CD4-positive, alpha-beta T cell treated with Interleukin-4 for 4 hours (primary cell): Measurements from ENCODE around the gene SENP6.

Experiments used
- DNase-seq: peaks from one replicate; pipeline ENCODE4 v3.0.0-alpha.2; 2020

The SENP6 gene

GRCh38 chr6:75748743-75749538 lies 147.3 kb downstream of the SENP6 start, which contains the start of gene MYO6:
TSS of gene MYO6 (plus strand) at chr6:75749239. CDS start at chr6:75817548, 68,309 bp downstream.
- DNase-seq: peak; percentile 12

GRCh38 chr6:75751443-75751842 lies 149.8 kb downstream of the SENP6 start:
- DNase-seq: no peak

GRCh38 chr6:75752365-75752764 lies 150.7 kb downstream of the SENP6 start:
- DNase-seq: no peak

GRCh38 chr6:75755704-75756103 lies 154.0 kb downstream of the SENP6 start:
- DNase-seq: no peak

- DNase-seq: no peak
Observed at GRCh38 chr6:75757295-75757694, 155.6 kb downstream of the SENP6 start.

GRCh38 chr6:75758061-75758460 lies 156.4 kb downstream of the SENP6 start:
- DNase-seq: no peak

- no peak for DNase-seq
Observed at GRCh38 chr6:75759207-75759606, 157.5 kb downstream of the SENP6 start.

GRCh38 chr6:75760320-75760719 lies 158.6 kb downstream of the SENP6 start:
- DNase-seq: no peak

- no peak for DNase-seq
Observed at GRCh38 chr6:75761489-75761888, 159.8 kb downstream of the SENP6 start.

- DNase-seq: no peak
Observed at GRCh38 chr6:75762063-75762462, 160.4 kb downstream of the SENP6 start.

GRCh38 chr6:75766387-75766786 lies 164.7 kb downstream of the SENP6 start:
- no peak for DNase-seq
